HG02678 (cell line): ENCODE data around the gene SMYD4.
"Not testable (repeated sequence)": the region's sequence is repeated elsewhere in the genome, so short reads cannot be mapped to it uniquely, and the experiment has no call there.

Source experiments
- ATAC-seq: cut with Tn5 transposase; IDR thresholded peaks from one replicate; pipeline ENCODE4 v1.9.1; 2021; ENCODE audit warnings: mild to moderate bottlenecking, moderate library complexity; ENCODE audit not compliant: unreplicated experiment

SMYD4 gene

DNA sequence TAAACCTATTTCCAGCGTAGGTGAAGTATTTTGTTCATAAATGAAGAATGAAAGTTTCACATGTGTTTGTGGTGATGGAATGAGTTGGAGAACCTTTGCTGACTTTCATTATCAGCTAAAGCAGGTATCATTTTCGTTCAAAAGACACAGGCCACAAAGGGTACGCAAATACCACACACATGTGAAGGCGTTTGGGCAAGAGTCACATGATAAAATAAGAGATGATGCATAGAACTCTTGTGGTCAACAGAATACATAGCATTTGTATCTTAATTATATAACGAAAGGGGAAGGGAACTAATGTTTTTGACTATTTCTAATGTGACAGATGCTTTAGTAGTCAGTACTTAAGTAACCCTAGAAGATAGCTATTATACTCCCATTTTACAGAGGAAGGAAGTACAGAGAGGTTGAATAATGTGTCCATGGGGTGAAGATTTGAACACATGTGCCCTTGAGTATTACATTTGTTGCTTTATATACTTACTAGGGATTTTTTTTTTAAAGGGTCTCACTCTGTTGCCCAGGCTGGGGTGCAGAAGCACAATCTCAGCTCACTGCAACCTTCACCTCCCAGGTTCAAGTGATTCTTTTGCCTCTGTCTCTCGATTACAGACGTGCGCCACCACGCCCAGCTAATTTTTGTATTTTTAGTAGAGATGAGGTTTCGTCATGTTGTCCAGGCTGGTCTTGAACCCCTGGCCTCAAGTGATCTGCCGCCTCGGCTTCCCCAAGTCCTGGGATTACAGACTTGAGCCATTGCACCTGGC is 4.9 kb upstream of the SMYD4 start:
- peak; percentile 63 for ATAC-seq

DNA sequence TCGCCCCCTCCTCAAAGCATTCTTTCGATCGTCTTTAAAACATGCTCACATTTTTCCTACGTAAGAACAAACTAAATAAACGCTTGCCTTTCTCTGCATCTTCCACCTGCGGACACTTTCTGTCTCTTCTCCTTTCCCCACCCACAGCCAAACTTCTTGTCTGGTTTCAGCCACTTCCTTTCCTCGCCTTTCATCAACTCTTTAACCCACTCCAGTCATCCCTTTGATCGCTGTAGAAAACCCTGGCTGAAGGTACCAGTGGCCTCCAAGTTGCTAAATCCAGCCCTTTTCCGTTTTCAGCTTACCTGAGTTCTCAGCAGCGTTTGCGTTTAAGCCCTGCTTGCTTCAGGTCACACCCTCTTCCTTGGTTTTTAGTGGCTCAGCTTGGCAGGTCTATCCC is 586 bp upstream of the SMYD4 start:
- no peak for ATAC-seq

DNA sequence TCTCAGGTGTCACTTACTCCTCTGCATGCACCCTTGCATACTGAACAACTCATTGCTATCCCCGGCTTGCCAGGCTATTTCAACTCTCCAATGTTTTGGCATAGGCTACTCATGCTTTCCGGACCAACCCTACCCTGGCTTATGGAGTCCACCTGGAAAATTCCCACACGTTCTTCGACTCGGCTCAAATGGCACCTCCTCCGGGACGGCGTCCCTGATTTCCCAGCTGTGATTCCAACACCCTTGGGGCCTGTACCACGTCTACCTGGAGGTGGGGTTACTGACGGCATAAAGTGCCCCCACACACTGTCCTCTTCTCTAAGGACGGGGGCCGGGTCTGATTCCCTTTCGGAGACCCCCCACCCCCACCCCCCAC is 498 bp downstream of the SMYD4 start:
- ATAC-seq, result peak; percentile 4

DNA sequence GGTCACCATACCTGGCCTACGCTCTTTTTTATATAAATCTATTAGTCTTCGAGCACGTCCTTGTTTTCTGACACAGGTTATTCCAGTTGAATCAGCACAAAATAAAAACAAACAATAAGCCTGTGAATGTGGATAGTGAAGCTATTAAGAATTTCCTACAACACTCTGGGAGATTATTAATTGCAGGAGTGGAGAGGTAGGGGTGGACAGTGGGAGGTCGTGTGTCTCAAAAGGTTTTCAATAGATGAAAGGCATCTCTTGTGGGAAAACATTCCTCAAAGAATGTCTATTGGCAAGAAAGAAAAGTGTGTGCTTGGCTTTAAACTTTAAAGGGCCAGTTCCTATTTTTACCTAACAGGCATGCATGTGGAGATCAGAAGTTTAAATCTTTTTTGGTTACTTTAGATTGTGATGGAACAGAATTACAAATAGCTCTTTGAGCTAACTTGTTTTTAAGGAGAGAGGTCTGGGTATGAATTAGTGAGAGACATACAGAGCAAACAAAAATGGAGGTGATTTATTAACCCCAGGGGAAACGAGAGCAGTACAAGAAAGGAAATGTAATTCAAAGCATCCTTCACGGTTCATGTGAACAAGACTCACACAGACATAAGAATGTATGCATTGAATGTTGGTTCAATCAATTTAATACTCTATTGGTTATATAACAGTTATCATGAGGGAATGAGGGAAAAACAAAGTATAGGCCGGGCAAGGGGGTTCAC is 9.0 kb downstream of the SMYD4 start:
- no peak for ATAC-seq

DNA sequence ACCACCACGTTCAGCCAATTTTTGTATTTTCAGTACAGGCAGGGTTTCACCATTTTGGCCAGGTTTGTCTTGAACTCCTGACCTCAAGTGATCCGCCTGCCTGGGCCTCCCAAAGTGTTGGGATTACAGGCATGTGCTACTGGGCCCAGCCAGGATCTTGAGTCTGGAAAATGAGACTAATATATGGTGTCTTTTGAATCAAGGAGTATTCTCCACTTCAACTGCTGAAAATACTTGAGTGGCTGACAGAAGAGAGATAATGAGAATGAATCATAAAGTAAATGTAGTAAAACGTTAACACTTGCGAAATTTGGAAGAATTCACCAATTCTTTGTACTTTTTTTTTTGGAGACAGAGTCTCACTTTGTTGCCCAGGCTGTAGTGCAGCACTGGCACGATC is 16.6 kb downstream of the SMYD4 start:
- ATAC-seq, result no peak

DNA sequence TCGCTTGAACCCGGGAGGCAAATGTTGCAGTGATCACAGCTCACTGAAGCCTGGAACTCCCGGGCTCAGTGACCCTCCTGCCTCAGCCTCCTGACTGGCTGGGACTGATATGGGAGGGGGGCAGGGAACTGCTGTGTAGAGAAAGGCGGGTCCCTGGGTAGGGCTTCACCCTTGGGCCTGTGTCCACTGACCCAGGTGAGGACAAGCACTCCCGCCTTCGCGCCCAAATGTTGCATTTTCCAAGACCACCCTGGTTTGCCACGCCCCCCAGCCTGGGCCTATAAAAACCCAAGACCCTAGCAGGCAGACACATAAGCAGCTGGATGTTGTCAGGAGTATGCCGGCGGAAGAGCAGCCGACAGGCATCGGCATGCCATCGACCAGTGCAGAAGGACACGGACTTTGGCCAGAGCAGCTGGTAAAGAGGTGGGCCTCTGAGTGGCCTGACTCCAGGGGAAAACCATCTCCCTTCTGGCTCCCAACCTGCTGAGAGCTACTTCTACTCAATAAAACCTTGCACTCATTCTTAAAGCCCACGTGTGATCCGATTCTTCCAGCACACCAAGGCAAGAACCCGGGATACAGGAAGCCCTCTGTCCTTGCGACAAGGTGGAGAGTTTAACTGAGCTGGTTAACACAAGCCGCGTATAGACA is 19.1 kb downstream of the SMYD4 start:
- no peak for ATAC-seq

DNA sequence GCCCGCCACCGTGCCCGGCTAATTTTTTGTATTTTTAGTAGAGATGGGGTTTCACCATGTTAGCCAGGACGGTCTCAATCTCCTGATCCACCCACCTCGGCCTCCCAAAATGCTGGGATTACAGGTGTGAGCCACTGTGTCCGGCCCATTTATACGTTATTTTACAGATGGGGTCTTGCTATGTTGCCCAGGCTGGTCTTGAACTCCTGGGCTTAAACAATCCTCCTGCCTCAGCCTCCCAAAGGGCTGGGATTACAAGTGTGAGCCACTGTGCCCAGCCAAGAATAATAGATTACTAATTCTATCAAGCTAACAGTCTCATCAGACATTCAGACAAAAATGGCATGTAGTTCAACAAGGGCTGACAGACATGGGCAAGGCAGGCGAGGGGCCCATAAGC is 19.9 kb downstream of the SMYD4 start:
- not testable (repeated sequence) for ATAC-seq

DNA sequence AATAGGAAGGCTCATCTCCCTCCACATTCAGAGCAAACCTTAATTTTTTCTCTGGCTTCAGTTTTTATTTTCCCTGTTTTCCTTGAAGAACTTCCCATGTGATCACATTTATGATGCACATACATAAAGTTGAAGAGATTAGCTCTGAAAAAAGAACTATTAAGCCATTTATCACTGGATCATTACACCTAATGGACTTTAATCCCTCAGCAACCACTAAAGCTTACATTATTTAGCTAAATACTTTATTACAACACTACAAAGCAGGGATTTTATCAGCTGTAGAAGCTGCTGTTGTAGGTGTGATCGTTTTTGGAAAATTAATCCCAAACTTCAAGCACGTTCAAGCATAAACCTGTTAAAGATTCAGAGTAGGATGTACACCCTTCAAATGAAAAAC is 21.1 kb downstream of the SMYD4 start:
- ATAC-seq, result no peak

DNA sequence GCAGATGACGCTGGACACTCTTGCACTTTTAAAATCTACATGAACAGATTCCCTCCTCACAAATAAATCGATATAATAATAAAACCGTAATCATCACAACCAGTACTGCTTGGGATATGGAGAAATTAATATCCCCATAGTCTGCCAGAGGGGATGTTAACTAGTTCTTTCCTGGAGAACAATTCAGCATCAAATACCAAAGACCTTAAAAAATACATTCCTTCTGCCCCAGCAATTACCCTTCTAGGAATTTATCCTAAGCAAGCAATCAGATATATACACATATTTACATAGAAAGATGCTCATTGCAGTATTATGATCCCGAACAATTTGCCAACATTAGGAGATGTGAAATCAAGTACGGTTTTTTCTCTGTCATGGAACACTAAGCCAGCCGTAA is 21.8 kb downstream of the SMYD4 start:
- no peak for ATAC-seq

DNA sequence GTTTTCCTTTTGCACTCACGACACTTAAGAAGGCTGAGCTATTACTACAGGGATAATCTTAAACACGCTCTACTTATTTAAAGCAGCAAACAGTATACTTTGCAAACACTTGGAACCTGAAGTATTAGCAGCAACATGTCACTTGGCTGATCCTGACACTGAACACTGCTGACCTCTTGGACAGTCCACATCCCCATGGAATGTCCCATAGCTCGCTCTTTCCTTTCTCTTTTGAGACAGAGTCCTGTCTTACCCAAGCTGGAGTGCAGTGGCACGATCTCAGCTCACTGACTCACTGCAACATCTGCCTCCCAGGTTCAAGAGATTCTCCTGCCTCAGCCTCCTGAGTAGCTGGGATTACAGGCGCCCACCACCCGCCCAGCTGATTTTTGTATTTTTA is 26.4 kb downstream of the SMYD4 start:
- ATAC-seq, result no peak

DNA sequence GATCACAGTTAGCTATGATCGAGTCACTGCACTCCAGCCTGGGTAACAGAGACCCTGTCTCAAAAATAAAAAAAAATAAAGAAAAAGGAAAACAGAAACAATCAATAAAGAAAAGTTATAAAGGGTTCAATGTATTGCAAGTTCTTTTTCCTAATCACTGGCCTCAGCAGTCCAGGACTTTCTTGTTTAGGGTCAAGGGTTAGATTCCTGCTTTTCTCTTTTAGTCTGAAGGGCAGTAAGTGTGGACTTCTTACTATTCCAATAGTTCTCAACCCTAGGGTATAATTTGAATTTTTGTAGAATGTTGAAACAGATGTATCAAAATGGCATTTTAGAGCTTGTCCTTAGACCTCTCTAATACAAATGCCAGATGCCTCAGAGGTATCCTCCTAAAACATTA is 27.3 kb downstream of the SMYD4 start:
- ATAC-seq, result no peak

DNA sequence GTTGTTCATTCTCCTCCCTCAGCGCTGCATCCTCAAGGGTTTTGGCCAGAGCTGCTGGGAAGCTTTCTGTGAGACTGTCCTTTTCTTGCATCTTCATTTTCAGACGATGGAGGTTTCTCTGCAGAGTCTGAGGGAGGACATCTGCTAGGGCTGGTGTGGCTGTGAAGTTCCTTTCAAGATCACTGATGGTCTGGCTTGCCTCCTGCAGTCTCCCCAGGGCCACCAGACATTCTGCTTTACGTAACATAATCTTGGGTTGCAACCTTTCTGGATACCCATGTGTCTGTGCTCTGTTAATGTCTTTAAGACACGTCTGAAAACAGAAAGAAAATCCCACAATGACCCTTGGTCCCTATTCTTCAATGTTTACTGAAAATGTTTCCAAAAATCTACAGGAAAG is 29.0 kb downstream of the SMYD4 start:
- ATAC-seq, result no peak

DNA sequence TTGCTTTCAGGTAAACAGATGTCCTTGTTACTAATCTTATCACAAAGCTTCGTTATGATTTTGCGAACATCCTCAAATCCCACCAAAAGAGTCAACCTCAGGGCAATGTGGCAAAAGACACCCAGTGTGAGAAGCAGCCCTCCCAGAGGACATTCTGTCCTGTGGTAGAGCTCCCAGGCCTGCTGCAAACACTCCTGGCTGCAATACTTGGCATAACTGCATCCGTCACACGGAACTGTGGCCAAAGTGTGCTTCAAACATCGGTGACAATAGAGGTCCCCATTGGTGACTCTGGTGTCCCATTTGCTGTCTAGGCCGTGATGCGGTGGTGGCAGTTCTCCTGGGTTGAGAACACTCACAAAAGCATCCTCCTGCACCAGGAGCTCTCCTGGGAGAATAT is 29.5 kb downstream of the SMYD4 start:
- no peak for ATAC-seq

DNA sequence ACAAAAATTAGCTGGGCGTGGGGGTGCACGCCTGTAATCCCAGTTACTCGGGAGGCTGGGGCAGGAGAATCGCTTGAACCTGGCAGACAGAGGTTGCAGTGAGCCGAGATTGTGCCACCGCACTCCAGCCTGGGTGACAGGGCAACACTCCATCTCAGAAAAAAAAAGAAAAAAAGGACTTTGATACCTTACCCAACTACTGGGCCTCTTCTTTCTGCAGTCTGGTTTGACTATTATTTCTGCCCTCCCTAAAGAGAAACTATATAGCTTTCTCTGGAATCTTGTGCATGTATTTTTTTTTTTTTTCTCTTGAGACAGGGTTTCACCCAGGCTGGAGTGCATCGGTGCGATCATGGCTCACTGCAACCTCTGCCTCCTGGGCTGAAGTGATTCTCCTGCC is 31.9 kb downstream of the SMYD4 start:
- not testable (repeated sequence) for ATAC-seq

DNA sequence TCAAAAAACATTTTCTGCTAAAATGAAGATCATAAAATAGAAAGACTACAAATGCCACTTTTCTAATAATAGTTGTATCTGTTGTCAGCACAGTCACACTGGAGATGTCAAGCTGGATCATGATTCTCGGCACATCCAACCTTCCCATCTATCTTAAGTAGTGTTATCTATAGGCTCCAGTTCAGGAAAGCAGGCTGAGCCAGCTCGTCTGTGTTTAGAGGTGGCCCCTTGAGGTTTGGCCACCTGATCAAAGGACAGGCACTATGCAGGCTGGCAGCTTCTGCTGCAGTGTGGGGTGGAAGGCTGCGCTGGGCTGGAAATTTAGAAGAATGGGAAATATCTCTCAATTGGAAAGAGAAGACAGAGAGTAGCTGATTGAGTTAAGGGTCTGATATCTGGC is 32.4 kb downstream of the SMYD4 start:
- ATAC-seq, result no peak

DNA sequence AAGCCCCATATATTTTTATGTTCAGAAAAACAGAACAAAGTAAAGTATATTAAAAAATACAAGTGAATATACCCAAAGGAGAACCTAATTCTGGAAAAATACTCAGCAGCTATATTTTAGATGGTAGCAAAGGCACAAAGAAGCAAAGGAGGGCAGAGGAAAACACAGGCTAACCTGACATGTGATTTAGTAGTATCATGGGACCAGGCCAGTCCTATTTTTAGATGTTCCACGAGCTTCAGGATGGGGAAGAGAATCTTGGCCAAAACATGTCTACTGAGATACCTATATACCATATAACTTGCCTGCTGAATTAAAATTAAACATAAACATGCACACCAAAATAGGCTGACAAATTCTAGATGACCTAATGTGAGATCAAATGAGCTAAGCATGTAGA is 32.9 kb downstream of the SMYD4 start:
- ATAC-seq, result no peak

DNA sequence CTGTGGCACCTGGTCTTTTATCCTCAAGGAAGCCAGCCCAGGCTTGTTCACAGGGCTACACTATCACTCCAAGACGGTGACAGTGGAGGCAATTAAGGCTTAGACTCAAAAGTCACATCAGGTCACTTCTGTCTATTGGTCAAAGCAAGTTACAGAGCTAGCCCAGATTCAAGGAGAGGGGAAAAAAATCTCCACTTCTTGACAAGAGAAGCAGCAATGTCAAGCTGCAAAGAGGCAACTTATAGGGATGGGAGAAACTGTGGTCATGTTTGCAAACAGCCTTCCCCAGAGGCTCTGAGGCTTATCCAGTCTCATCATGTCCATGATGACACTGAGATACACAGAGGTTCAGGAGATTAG is 36.3 kb downstream of the SMYD4 start:
- ATAC-seq, result no peak

DNA sequence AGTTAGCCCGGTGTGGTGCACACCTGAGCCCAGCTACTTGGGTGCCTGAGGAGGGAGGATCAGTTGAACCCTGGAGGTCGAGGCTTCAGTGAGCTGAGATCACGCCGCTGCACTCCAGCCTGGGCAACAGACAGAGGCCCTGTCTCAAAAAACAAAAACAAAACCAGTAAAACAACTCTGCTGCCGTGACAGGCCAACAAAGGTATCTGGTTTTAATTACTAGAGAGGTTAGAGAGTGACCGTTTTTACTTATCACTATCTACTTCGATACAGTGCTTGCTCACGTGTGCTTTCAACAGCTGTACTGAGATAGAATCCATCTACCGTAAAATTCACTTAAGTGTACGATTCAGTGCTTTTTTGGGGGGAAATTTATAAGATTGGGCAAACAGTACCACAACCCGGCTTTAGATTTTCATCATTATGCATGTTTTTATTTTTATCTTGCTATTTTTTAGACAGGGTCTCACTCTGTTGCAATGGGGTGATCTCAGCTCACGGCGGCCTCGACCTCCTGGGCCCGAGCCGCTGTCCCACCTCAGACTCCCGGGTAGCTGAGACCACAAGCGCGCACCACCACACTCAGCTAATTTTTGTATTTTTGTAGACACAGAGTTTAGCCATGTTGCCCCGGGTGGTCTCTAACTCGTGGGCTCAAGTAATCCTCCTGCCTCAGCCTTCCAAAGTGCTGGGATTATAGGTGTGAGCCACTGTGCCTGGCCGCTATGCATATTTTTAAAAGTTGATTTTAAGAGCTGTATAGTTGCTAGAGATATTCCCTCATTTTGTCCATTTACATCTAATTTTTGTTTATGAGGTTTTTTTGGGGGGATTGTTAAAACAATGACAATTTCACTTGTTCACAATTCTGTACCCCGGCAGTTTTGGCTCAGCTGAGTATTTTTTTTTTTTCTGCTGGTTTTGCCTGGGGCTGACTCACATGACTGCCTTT is 36.9 kb downstream of the SMYD4 start:
- no peak for ATAC-seq

DNA sequence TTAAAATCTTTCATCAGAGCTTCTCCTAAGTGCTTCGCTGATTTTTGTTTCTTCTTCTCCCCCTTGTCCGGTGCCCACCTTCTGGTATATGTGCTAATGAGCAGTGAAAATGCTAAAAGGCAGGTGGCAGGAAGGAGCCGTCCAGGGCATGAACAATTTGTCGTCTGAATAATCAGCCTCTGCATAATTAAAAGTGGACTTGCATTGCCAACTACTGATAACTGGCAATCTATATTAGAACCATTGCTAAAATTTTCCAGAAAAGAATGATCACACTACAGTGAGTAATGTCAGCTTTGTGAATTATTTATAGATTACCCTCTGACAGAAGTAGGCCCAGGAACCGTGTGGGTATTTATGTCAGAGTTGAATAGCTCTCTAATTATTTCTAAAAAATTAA is 39.8 kb downstream of the SMYD4 start:
- no peak for ATAC-seq

DNA sequence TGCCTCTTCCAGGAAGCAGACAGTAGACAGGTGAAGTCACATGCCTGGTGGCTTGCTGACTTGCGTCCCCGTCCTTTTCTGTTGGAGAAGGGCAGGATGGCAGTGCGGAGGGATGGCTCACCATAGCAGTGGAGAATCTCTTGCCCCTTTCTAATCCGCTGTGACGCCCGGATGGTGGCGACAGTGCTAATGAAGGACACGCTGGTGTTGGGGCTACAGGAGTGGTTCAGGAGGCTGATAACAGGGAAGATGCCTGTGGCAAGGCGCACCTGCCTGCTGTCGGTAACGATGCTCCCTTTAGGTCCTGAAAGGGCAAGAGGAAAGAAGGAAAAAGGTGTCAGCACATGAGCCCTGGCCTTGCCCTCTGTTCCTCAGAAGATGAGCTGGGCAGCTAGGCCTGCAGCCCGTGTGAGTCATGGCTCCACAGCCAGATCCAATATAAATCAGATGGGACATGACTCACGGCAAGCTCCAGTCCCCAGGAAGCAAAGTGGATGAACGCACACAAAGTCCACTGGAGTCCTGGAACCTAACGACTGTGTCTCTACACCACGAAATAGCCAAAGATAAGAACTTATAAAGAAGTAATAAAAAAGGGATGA is 42.3 kb downstream of the SMYD4 start:
- ATAC-seq, result no peak

DNA sequence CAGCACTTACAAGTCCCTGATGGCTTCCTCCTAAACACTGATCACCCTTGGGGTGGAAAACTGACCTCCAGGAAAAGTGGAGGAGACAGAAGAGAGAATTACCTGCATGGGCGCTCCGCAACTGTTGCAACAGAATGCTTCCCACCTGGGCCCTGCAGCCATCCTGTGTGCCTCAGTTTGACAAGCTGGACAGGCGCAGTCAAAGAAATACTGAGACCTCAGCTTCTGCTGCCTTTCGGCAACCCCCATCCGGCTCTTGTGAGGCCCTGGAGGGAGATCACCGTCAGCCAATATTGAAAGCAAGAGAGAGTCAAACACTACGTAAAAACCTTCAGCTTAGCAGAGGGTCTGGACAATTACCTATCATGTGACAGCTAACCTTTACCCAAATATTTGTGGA is 43.0 kb downstream of the SMYD4 start:
- ATAC-seq, result no peak
